A375 (cell line): ENCODE results near the gene CYP3A5. TPM values are rescaled to one million over a fixed set of nuclear protein-coding genes. Genes with fewer than 3 reads are reported as not detected.

ENCODE experiments used
- small RNA-seq: library from RNA; depleted of rRNA; stranded (forward); fragments of <200 nt; gene quantifications from one replicate; pipeline ENCODE3, GENCODE V24; 2014
- total RNA-seq: library from RNA; depleted of rRNA; stranded (reverse); fragments of >200 nt; shearing (Covaris generic); gene quantifications from 2 replicates; pipeline ENCODE4 v1.2.3, GENCODE V29; 2014; rRNA removed

The CYP3A5 gene
- 0.11 and 0.32 TPM in 2 replicates for total RNA-seq

GRCh38 chr7:99679400-99680191 is at the start of gene CYP3A5:
Gene CYP3A5, minus strand, starts transcription at chr7:99679996. Its CDS starts 100 bp downstream, at chr7:99679896.

DNA sequence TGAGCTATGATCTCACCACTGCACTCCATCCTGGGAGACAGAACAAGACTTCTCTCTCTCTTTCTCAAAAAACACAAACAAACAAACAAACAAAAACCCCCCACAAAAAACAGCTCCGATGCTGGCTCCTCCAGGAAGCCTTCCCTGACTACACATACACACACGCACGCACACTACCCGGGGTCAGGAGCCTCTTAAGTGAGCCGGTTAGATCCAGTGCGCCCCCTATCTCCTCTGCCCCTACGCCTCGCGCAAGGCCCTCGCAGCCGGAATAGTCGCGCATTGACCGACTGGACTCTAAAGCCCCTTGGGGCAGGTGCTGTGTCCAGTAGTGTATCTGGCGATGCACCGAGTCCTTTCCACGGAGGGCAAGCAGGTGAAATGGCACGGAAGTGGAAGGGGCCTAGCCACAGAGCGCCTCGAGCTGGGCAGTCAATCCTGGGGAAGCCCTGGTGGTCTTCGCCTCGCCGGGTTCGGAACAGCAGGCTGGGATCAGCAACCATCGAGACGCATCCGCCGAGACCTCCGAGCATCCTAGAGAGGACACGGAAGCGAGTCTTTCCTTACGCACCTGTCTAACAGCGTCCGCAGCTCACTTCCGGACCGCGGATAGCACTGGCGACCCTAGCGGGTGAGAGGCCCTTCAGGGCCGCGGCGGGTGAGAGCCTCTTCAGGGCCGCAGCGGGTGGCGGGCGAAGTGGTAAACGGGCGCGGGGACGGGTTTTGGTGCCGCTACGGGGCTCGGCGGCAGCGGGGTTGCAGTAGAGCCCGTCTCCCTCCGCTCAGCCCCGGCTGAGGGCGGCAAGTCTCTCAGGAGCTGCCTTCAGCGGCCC is 63.2 kb downstream of the CYP3A5 start, which contains the start of gene ZSCAN25:
Gene ZSCAN25 (plus strand): TSS at position 588 of the 833 bp plus-strand sequence. CDS start 2,661 bp downstream, outside the sequence.

Small RNAs within 50 kb of the gene (small RNA-seq; reads per million reads assigned to genes)
- gene CYP3A51P: not detected
- not detected for gene CYP3A7-CYP3A51P

Other genes starting within 250 kb of the CYP3A5 start
- gene PTCD1, start 241.2 kb downstream of the CYP3A5 start, total RNA-seq: 9.2 and 13.2 TPM in 2 replicates
- 58.6 and 64.0 TPM in 2 replicates for gene CPSF4, start 241.1 kb downstream of the CYP3A5 start, total RNA-seq
- gene ATP5MF, start 213.8 kb downstream of the CYP3A5 start, total RNA-seq: 632 and 731 TPM in 2 replicates
- gene ZNF789, start 207.1 kb downstream of the CYP3A5 start, total RNA-seq: 8.4 and 17.3 TPM in 2 replicates
- 30.3 and 30.7 TPM in 2 replicates for gene ZNF394, start 179.7 kb downstream of the CYP3A5 start, total RNA-seq
- gene ZKSCAN5, start 175.3 kb downstream of the CYP3A5 start, total RNA-seq: 10.8 and 12.2 TPM in 2 replicates
- 4.1 and 5.1 TPM in 2 replicates for gene FAM200A, start 127.9 kb downstream of the CYP3A5 start, total RNA-seq
- gene ZNF655, start 121.4 kb downstream of the CYP3A5 start, total RNA-seq: 121 and 149 TPM in 2 replicates
- 0.48 TPM in 1 of 2 replicates, not detected in the other for gene TMEM225B, start 81.7 kb downstream of the CYP3A5 start, total RNA-seq
- gene ZSCAN25, start 63.0 kb downstream of the CYP3A5 start, total RNA-seq: 17.4 and 23.4 TPM in 2 replicates
- not detected in 2 replicates for gene CYP3A7, start 55.2 kb upstream of the CYP3A5 start, total RNA-seq
- gene CYP3A4, start 104.2 kb upstream of the CYP3A5 start, total RNA-seq: not detected in 2 replicates
- gene CYP3A43, start 148.0 kb upstream of the CYP3A5 start, total RNA-seq: not detected in 2 replicates
- gene OR2AE1, start 197.0 kb upstream of the CYP3A5 start, total RNA-seq: not detected in 2 replicates
- 23.1 and 23.5 TPM in 2 replicates for gene TRIM4, start 239.5 kb upstream of the CYP3A5 start, total RNA-seq
- 0.32 TPM in 1 of 2 replicates, not detected in the other for gene GJC3, start 249.6 kb upstream of the CYP3A5 start, total RNA-seq